RWPE2 (cell line): ENCODE measurements around the gene SNX20.

Experiments
- ATAC-seq: fragments of 200-7000 bp; cut with Tn5 transposase; 3 replicates; pipeline ENCODE4 v1.9.1; 2021; ENCODE audit warnings: low read depth
- DNase-seq: peaks from one replicate; pipeline ENCODE4 v3.0.0-alpha.2; 2020; ENCODE audit warnings: low spot score
- H3K27ac ChIP-seq: fragments of 450-650 bp; 2 replicates; pipeline ENCODE4 v1.5.1; 2017; ENCODE audit warnings: mild to moderate bottlenecking; ENCODE audit not compliant: poor library complexity, severe bottlenecking
- H3K27me3 ChIP-seq: fragments of 250-450 bp; sonication (Bioruptor Pico); 2 replicates; pipeline ENCODE4 v1.5.1; 2021; ENCODE audit warnings: mild to moderate bottlenecking, moderate library complexity; ENCODE audit not compliant: insufficient read depth, poor library complexity, severe bottlenecking
- H3K36me3 ChIP-seq: fragments of 250-450 bp; sonication (Bioruptor Pico); 2 replicates; pipeline ENCODE4 v1.5.1; 2020; ENCODE audit warnings: low read depth, mild to moderate bottlenecking, moderate library complexity
- H3K4me1 ChIP-seq: fragments of 250-450 bp; sonication (Bioruptor Pico); 2 replicates; pipeline ENCODE4 v1.5.1; 2021; ENCODE audit warnings: mild to moderate bottlenecking, moderate library complexity; ENCODE audit not compliant: insufficient read depth, poor library complexity, severe bottlenecking
- H3K4me3 ChIP-seq: fragments of 250-450 bp; sonication (Bioruptor Pico); 2 replicates; pipeline ENCODE4 v1.5.1; 2021; ENCODE audit warnings: mild to moderate bottlenecking, moderate library complexity; ENCODE audit not compliant: severe bottlenecking
- H3K9me3 ChIP-seq: fragments of 250-450 bp; sonication (Bioruptor Pico); 2 replicates; pipeline ENCODE4 v1.5.1; 2021; ENCODE audit warnings: mild to moderate bottlenecking, moderate library complexity; ENCODE audit not compliant: severe bottlenecking
- CTCF ChIP-seq: fragments of 450-650 bp; IDR thresholded peaks from one replicate; pipeline ENCODE4 v1.5.1; 2017; ENCODE audit warnings: mild to moderate bottlenecking, moderate library complexity; ENCODE audit not compliant: poor library complexity, severe bottlenecking

Gene SNX20

GRCh38 chr16:50711040-50711439 is 29.9 kb upstream of the SNX20 start:
- no peak for ATAC-seq
- H3K4me1 ChIP-seq: no peaks in the 10 kb centered on the region

GRCh38 chr16:50709980-50710379 is 28.9 kb upstream of the SNX20 start:
- Histone ChIP-seq H3K9me3 (no peaks in the 10 kb centered on the region), H3K27me3 (no peaks in the 10 kb centered on the region), H3K36me3 (no peaks in the 10 kb centered on the region), H3K4me3 (no peak overlapping the region), H3K27ac (no peak overlapping the region), H3K4me1 (no peaks in the 10 kb centered on the region)
- no peak for DNase-seq
- no peak for ATAC-seq
- TF ChIP-seq CTCF: no peak

More at GRCh38 chr16:50711040-50711439, 29.9 kb upstream of the SNX20 start:
- Histone ChIP-seq H3K27ac (no peak overlapping the region), H3K9me3 (no peaks in the 10 kb centered on the region), H3K27me3 (no peaks in the 10 kb centered on the region), H3K4me3 (no peak overlapping the region), H3K36me3 (no peaks in the 10 kb centered on the region)
- TF ChIP-seq CTCF: no peak
- no peak for DNase-seq

- Histone ChIP-seq H3K4me3 (no peak overlapping the region), H3K36me3 (no peaks in the 10 kb centered on the region), H3K27me3 (no peaks in the 10 kb centered on the region), H3K4me1 (no peaks in the 10 kb centered on the region), H3K27ac (no peak overlapping the region), H3K9me3 (peaks cover 5% of the 10 kb centered on the region)
- DNase-seq (no peak), ATAC-seq (no peak)
- TF ChIP-seq CTCF: no peak
Observed at GRCh38 chr16:50709061-50709684, 28.1 kb upstream of the SNX20 start.

- Histone ChIP-seq H3K27me3 (no peaks in the 10 kb centered on the region), H3K27ac (no peak overlapping the region), H3K9me3 (peaks cover 11% of the 10 kb centered on the region), H3K4me3 (no peak overlapping the region), H3K36me3 (no peaks in the 10 kb centered on the region), H3K4me1 (no peaks in the 10 kb centered on the region)
- ATAC-seq (no peak), DNase-seq (no peak)
- no peak for TF ChIP-seq CTCF
Observed at GRCh38 chr16:50708373-50709060, 27.4 kb upstream of the SNX20 start.

- Histone ChIP-seq H3K27me3 (no peaks in the 10 kb centered on the region), H3K4me1 (no peaks in the 10 kb centered on the region), H3K4me3 (no peak overlapping the region), H3K36me3 (no peaks in the 10 kb centered on the region), H3K9me3 (peaks cover 11% of the 10 kb centered on the region), H3K27ac (no peak overlapping the region)
- DNase-seq: no peak
- no peak for ATAC-seq
- TF ChIP-seq CTCF: no peak
Observed at GRCh38 chr16:50706250-50706649, 25.1 kb upstream of the SNX20 start.
